Thyroid gland (tissue), 4 donors: ENCODE measurements around the gene AOAH.

Experiments used
- CTCF ChIP-seq, 6 experiments: fragments of 200-600 bp in 3 of 6; fragments of 450-650 bp in 3 of 6; sonication (generic) in 3 of 6; IDR thresholded peaks; one replicate each; pipeline ENCODE4 v1.5.1; 2016 to 2019; ENCODE audit warnings: antibody characterized with exemption in 6 of 6, mild to moderate bottlenecking in 2 of 6, inconsistent platforms in 1 of 6, moderate library complexity in 1 of 6
- POLR2A ChIP-seq, 2 donors: fragments of 450-650 bp; IDR thresholded peaks; one replicate each; pipeline ENCODE4 v1.6.1; 2017; ENCODE audit warnings: antibody characterized with exemption in 2 of 2, mild to moderate bottlenecking in 2 of 2, moderate library complexity in 1 of 2

GRCh38 chr7:36763132-36763816, 39.0 kb upstream of the AOAH start:
- TF ChIP-seq CTCF (IDR thresholded peaks at IDR 0.05) (no peak), POLR2A (IDR thresholded peaks at IDR 0.05) (no peak)
